GM18519 (cell line): Measurements from ENCODE around the gene SPRYD3.

Source experiments
- ATAC-seq: cut with Tn5 transposase; IDR thresholded peaks from one replicate; pipeline ENCODE4 v1.9.1; 2021; ENCODE audit warnings: mild to moderate bottlenecking, moderate library complexity; ENCODE audit not compliant: unreplicated experiment, low FRiP score

SPRYD3 gene

DNA sequence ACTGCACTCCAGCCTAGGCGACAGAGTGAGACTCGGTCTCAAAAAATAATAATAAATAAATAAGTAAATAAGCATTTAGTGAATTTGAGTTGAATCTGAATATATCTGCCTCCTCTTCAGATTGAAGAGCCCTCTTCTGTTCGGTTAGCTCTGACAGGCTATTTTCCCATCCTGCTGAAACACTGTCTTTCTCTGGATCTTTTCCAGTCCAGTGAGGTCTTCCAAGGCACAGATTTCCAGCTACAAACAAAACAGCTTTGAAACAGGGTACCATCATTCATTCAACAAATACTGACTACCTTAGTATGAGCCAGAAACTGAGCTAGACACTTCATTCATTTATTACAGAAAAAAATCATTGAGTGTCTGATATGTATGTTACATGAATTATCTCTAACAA is 7.2 kb upstream of the SPRYD3 start:
- no peak for ATAC-seq

DNA sequence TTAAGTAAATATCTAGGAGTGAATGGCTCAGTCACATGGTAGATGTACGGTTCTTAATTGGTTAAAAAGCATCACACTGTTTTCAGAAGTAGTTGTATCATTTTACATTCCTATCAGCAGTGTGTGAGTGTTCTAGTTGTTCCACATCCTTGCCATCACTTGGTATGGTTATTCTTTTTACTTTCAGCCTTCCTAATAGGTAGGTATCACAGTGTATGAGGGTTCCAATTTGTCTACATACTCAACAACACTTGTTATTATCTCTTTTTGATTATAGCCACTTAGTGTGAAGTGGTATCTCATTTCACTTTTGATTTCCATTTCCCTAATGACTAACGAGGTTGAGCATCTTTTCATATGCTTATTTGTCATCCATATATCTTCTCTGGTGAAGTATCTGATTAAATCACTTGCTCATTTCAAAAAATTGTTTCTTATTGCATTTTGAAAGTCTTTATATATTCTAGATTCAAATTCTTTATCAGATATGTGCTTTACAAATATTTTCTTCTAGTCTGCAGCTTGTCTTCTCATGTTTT is 3.5 kb upstream of the SPRYD3 start:
- no peak for ATAC-seq

- peak; percentile 7 for ATAC-seq
These were observed 565 bp downstream of the SPRYD3 start for GRCh38 chr12:53078425-53079225.

DNA sequence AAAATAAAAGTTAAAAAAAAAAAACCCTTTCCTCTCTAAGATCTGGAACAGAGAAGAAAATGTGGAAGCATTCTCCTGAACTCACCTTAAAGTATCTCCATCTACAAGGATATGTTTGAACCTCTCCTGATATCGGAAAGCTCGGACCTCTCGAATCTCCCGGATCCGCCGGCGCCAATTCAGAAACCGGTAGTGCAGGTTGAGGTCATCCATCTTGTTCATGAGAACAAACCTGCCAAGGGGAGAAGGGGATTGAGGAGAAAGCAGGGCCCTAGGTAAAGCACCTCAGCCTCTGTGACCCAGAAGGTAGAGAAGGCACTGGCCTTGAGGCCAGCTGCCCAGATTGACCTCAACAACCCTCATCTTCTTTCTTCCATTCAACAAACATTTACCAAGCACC is 2.2 kb downstream of the SPRYD3 start:
- ATAC-seq: no peak

DNA sequence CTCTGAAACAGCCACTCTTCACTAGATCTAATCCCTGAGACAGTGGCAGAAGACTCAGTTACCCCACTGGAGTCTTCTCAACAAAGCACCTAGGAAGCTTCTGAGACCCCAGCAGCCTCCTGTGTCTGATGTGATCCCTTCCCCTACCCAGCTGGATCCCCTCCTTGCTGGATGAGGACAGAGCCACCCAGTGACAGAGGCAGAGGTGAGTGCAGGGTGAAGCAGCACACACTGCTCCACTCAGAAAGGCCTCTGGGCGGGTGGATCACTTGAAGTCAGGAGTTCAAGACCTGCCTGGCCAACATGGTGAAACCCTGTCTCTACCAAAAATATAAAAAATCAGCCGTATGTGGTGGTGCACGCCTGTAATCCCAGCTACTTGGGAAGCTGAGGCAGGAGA is 2.7 kb downstream of the SPRYD3 start:
- ATAC-seq: no peak

DNA sequence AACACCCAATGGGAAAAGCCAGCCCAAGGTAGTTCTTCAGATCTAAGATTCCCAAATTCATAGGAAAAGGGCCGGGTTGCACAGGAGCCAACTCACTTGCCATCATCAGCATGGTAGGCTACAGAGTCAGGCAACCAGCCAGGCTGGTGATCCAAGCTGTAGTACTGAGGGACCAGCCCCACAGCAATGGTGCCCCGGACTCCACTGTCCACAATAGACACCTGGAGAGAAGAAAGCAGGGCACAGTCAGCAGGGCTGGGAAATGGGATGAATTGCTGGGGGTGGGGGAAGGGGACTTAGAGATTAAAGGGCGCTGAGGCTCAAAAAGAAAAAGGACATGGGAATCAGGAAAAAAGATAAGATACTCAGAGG is 4.2 kb downstream of the SPRYD3 start:
- no peak for ATAC-seq

DNA sequence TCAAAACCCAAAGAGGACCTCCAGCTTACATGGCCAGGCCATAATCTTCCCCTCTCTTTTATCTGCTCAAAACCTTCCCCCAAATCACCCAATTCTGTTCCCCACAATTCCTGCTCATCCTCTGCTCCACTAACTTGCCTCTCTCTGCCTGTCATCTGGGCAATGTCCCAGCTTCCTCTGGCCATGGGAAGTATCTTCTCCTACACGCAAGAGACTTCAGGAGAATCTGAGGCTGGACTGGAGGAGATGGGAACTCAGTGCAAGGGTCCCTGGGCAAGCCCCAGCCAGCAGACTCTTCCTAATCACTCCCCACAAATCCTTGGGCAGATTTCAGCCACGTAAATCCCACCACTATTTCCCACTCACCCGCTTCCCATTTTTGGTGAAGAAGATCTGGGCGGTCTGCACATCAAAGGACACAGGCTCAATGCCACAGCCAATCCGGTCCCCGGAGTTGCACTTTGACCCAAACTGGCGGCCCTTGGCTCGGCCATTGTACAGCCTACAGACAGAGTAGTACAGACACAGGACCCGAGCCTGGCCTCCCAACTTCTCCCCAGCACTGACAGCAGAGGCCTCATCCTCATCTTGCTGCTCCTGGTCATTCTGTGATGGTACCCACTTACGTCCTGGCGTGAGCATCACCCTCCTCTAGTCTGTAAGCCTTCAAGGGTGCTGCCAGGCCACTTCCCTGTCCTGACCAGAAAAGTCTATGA is 4.7 kb downstream of the SPRYD3 start:
- ATAC-seq: no peak

GRCh38 chr12:53073881-53074280 is 5.3 kb downstream of the SPRYD3 start:
- no peak for ATAC-seq

- no peak for ATAC-seq
These were observed 7.3 kb downstream of the SPRYD3 start for GRCh38 chr12:53071591-53072551.

DNA sequence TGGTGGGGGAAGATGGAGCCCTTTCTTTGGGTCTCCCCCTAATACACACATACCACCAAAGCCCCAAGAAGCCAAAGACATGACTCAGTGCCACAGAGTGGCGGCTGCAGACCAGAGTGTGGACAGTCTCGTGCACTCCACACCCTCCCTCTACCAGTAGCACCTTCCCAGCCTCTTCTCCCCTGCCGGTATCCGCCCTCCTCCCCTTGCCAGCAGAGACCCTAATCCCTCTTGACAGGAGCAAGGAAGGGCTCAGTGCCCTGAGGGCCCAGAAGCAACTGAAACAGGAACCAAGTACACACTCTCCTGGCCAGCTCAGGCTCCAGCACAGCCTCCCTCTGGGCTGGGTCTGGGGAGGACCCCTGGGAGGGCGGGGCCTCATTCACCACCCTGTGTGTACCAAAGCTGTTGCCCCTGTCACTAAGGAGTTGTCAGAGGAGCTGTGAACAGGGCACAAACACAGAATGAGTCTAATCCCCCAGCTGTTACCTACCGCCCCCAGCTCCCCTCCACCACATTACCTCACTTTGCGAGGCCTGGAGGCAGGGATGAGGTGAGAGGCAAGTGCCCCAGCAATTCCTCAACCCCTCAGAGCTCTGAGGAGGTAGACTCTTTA is 8.2 kb downstream of the SPRYD3 start:
- no peak for ATAC-seq

DNA sequence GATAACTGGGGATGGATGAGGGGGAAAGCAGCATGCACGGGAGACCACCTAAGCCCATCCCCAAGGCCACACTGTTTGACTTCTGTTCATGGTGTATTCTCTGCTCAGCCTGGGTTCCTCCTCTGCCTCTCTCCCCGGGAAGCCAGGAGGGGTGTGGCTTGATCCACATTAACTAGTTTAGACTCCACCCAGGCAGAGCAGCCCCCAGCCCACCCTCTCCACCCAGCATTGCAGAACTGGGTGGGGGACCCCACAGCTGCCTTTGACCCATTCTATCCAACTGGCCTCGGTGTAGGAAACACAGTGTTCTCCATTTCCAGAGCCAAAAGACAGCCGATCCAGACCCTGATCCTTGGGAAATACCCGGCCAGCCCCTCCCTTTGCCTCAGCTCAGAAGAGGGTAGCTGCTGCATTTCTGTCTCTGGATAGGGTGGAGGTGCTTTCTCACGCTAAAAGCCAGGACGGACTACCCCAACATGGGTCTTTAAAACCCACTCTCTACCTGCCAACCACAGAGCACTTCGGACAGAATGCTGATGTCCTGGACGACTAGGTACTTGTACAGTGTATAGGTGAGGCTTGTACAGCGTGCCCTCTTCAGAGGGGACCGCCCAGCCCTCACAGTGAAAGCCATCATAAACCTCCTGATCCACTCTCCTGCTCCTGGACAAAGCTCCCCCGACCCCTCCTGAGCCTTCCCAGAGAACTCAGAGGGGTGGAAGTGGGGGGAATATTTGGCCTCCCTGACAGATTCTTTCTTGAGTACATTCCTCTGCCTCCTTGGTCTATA is 9.4 kb downstream of the SPRYD3 start:
- ATAC-seq: no peak

- no peak for ATAC-seq
These were observed 10.2 kb downstream of the SPRYD3 start for GRCh38 chr12:53068811-53069585.

- no peak for ATAC-seq
These were observed 11.0 kb downstream of the SPRYD3 start for GRCh38 chr12:53067993-53068770.

DNA sequence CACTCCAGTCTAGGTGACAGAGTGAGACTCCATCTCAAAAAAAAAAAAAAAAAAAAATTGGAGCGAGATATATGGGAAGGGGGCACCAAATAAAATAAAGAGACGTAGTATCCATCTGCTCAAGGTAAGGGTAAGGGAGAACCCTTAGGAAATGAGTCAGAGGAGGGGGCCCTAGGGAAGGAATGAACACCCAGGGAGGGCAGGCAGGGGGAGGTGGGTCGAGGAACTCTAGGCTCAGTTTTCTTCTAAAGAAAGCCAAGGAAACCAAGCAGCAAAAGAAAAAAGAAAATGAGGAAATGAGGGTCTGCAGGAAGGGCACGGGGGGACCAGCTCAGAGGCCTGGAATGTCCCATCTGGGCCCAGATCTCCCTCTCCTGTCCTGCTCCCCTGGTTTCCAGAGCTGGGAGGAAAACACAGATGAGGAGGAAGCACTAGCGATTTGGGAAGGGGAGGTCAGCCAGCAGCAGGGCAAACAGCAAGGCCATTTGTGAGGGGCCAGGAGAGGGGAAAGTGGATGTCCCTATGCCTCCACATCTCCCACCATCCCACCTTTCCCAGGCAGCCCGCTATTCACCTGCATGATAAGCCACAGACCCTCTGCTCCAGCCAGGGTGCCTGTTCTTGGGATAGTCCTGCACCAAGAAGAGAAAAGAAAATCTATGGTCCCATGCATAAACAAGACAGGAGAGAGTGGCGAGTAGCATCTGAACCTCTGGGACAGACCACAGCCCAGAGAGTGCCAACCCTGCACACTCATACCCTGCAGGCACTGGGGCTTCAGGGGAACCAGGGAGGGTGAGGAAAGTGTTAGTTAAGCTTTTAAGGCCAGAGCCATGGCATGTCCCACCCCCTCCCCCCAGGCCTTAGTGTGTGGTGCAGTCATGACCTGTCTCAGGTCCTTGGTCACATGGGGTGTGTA is 11.9 kb downstream of the SPRYD3 start:
- ATAC-seq: no peak

DNA sequence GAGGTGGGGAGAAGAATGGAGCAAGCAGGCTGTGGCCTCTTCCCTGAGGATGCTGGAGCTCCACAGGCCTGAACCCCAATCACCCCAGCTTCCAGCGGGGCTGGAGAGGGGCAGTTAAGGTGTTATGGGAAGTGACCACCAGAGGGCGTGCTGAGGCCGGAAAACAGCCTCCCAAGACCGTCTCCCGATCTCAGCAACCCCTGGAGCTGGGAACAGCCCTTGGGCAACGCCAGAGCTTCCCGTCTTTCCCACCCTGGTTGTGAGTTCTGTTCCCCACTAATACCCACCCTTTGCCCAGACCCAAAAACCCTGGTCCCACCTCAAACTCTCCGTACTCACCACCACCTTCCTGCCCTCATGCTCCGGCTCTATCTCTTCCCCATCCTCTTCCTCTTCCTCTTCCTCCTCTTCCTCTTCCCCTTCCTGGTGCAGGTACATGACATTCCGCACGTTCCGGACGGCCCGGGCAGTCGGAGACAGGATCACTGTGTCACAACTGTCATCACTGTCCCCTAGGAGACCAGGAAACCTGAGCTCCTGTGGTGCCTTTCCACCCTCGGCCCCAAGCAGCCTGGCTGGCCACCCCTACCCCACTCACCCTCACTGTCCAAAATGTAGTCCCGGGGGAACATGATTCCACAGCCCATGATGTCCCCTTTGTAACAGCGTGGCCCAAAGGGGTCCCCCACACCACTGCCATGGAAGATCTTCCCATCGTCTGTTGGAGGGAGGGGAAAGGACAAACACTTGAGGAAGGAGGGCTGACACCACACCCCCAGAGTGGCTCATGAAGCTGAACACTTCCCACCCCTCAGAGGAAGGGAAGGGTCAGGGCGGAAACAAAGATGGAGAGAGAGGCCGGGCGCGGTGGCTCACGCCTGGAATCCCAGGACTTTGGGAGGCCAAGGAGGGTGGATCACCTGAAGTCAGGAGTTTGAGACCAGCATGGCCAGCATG is 12.9 kb downstream of the SPRYD3 start:
- ATAC-seq: no peak

DNA sequence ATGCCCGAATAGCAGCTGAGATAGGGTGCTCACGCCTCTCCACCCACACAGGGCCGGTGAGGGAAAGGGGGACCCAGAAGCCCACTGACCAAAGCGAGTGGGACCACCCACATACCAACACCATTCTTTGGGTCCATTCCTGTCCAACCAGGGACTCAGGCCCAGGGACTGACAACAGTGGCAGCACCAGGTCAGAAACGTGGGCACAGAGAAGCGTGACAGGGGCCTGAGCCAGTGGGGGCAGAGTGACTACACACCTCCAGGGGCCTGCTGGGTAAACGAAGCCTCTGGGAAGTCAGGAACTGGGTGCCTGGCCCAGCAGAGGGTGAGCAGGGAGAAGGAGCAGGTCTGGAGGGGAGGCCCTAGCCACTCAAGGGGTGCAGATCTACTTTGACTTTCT is 13.7 kb downstream of the SPRYD3 start:
- no peak for ATAC-seq
